Measurements from ENCODE around the gene CDK2. TPM values are rescaled to one million over a fixed set of nuclear protein-coding genes. Genes with fewer than 3 reads are reported as not detected.
A peak's percentile ranks its signal among the peaks of the same experiment; 100 is the strongest.
"Not testable (repeated sequence)": the region's sequence is repeated elsewhere in the genome, so short reads cannot be mapped to it uniquely, and the experiment has no call there.

Gene CDK2
- total and polyA plus RNA-seq, 12 donors: 5.1 to 18.4 (median 8.4) TPM

- 84 to 88% methylated on average over 7 of the region's 7 CpGs for WGBS, 2 donors
Observed at GRCh38 chr12:56001487-56002100, 35.0 kb downstream of the CDK2 start.

GRCh38 chr12:56003376-56003775, 36.7 kb downstream of the CDK2 start:
- DNase-seq; H3K27ac ChIP-seq; H3K27me3 ChIP-seq; ATAC-seq; H3K9me3 ChIP-seq; H3K4me3 ChIP-seq; intact Hi-C loops (cut with DNase I): not testable (repeated sequence)
- Histone ChIP-seq H3K4me1 (peaks cover under 1 to 16% (median 7%) of the 10 kb centered on the region in 9 donors), H3K36me3 (peaks cover 0 to 58% (median 16%) of the 10 kb centered on the region in 9 donors)
- 86 to 88% methylated on average over 5 of the region's 5 CpGs for WGBS, 2 donors

More at GRCh38 chr12:56001487-56002100, 35.0 kb downstream of the CDK2 start:
- ATAC-seq: no peak
- peaks cover 0 to 58% (median 16%) of the 10 kb centered on the region in 9 donors for H3K36me3 ChIP-seq
- TF ChIP-seq CTCF (IDR thresholded peaks at IDR 0.05): no peak
- H3K4me1 ChIP-seq: peaks cover 5 to 16% (median 11%) of the 10 kb centered on the region in 9 donors
- no peak for DNase-seq
- no peaks in the 10 kb centered on the region for H3K9me3 ChIP-seq
- no peak overlapping the region for H3K4me3 ChIP-seq
- intact Hi-C loops (cut with DNase I): no loop called here
- H3K27me3 ChIP-seq: no peaks in the 10 kb centered on the region
- H3K27ac ChIP-seq: no peak overlapping the region

GRCh38 chr12:56004211-56004610, 37.6 kb downstream of the CDK2 start:
- no peak for TF ChIP-seq CTCF (IDR thresholded peaks at IDR 0.05)
- WGBS, 2 donors: 94 to 95% methylated on average over 10 of the region's 10 CpGs
- Histone ChIP-seq H3K4me3 (no peak overlapping the region), H3K27ac (no peak overlapping the region), H3K36me3 (peaks cover 0 to 56% (median 16%) of the 10 kb centered on the region in 9 donors), H3K27me3 (no peaks in the 10 kb centered on the region), H3K4me1 (peaks cover 0 to 16% (median 9%) of the 10 kb centered on the region in 9 donors), H3K9me3 (no peaks in the 10 kb centered on the region)
- ATAC-seq (no peak), DNase-seq (no peak)
- intact Hi-C loops (cut with DNase I): no loop called here

DNA sequence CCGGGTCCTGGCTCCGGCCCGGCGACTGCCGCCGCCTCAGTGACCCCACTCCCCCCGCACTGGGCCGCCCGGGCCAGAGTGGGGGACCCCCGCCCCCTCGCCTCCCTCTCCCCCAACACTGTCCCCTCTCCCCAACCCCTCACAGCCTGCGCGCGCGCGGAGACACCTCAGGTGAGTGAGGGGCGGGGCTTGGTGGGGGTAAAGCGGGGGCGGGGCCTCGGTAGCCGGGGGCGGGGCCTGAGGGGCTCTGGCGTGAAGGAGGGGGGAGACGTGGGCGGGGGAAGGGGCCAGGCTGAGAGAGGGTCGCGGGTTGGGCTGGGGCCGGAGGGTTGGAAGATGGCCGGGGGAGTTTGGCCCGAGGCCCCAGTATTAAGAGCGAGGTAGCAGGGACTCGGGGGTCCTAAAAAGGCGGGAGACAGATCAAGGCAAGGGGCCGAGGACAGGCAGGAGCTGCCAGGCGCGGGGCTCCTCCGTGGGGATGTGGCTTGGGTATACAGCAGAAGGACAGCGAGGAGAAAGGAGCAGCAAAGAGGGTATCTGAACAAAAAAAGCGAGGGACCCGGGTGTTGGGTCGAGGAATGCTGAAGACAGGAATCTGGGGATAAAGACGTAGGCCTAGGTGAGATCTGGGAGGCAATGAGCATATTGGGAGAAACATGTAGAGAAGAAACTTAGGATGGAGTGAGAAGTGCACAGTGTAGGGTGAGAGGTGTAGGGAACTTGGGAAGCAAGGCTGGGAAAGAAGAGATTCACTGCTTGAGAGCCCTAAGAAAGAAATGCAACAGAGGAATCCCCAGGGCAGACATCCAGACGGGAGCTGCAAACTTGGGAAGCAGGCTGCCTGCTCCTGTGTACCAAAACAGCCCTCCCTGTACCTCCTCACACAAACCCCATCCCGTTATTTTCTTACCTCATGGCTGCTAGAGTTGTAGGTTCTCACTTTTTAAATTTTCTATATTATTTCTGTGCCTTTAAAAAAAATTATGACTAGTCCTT, 41.2 kb downstream of the CDK2 start:
- DNase-seq (peak; percentile 51 to 70), ATAC-seq (peak; percentile 70 to 86 (median 82))
- 1% methylated on average over 32 to 44 of the region's 44 CpGs for WGBS, 2 donors
- Histone ChIP-seq H3K27ac (peak overlapping the region; percentile 60 to 98 (median 93)), H3K4me1 (peaks cover 0 to 16% (median 9%) of the 10 kb centered on the region in 9 donors), H3K4me3 (peak overlapping the region; percentile 79 to 99 (median 88)), H3K9me3 (no peaks in the 10 kb centered on the region), H3K27me3 (no peaks in the 10 kb centered on the region), H3K36me3 (peaks cover 0 to 39% (median 13%) of the 10 kb centered on the region in 9 donors)
- TF ChIP-seq CTCF (IDR thresholded peaks at IDR 0.05): no peak
- intact Hi-C loops (cut with DNase I): no loop called here

All from heart right ventricle (tissue), 16 donors.